Measurements from ENCODE around the gene HPD.
"Not testable (repeated sequence)": the region's sequence is repeated elsewhere in the genome, so short reads cannot be mapped to it uniquely, and the experiment has no call there.

The HPD gene

DNA sequence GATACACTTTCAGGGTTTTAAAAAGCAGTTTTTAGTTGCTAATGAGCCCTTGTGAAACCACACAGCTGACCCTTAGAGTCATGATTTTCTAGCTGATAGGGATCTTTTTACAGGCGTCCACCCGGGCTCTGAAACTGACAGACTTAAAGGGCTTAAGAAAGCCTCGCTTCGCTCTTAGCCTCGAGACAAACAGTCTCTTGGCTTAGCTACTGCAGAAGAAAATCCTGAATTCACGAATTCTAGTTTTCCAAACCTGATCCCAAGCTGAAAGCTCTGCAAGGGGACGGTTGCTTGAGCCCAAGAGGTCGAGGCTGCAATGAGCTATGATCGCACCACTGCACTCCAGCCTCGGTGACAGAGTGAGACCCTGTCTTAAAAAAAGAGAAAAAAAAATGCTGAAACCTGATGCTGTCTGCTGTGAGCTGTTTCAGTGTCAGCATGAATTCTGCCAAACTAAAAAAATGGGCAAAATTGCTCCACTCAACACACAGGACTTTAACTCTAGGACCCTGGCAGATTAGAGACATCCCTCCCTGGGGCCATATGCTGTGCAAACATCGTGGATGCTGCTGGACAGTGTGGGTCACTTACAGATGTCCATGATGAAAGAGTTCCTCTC lies 3.1 kb upstream of the HPD start:
- no peak for DNase-seq

DNA sequence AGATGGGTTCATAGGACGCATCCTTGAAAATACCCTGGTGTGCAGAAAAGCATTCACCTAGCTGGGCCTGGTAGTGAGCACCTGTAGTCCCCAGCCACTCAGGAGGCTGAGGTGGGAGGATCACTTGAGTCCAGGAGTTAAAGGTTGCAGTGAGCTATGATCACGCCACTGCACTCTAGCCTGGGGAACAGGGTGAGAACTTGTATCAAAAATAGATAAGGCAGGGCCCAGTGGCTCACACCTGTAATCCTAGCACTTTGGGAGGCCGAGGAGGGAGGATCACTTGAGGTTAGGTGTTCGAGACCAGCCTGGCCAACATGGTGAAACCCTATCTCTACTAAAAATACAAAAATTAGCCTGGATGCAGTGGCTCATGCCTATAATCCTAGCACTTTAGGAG lies 2.0 kb upstream of the HPD start:
- not testable (repeated sequence) for DNase-seq

DNA sequence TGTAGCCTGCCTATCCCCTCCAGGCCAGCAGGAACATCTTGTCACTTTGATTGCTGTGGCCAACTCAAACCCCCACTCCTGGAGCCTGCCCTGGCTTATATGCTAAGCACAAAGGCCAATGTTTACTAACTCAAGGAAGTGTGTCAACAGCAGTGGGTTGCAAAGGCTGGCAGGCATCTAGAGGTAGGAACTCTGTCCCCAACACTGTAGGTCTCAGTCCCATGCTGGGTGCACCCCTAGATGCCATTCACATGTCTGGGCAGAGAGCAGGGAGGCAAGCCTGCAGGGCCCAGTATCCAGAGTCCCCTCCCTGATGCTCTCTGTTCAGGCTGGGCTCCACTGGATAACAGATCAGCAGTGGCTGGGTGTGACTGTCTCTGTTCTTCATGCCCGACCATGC lies 1.6 kb upstream of the HPD start:
- no peak for DNase-seq

DNA sequence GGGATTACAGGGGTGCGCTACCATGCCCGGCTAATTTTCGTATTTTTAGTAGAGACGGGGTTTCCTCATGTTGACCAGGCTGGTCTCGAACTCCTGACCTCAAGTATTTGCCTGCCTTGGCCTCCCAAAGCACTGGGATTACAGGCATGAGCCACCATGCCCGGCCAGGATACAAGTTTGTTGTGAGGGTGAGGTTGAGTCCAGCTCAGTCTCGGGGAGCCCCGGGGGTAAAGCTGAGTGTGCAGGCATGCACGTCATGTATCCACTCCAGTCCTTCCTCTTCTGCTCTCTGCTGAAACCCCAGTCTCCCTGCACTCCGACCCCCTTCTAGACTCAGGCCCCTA lies 369 bp downstream of the HPD start:
- no peak for DNase-seq

DNA sequence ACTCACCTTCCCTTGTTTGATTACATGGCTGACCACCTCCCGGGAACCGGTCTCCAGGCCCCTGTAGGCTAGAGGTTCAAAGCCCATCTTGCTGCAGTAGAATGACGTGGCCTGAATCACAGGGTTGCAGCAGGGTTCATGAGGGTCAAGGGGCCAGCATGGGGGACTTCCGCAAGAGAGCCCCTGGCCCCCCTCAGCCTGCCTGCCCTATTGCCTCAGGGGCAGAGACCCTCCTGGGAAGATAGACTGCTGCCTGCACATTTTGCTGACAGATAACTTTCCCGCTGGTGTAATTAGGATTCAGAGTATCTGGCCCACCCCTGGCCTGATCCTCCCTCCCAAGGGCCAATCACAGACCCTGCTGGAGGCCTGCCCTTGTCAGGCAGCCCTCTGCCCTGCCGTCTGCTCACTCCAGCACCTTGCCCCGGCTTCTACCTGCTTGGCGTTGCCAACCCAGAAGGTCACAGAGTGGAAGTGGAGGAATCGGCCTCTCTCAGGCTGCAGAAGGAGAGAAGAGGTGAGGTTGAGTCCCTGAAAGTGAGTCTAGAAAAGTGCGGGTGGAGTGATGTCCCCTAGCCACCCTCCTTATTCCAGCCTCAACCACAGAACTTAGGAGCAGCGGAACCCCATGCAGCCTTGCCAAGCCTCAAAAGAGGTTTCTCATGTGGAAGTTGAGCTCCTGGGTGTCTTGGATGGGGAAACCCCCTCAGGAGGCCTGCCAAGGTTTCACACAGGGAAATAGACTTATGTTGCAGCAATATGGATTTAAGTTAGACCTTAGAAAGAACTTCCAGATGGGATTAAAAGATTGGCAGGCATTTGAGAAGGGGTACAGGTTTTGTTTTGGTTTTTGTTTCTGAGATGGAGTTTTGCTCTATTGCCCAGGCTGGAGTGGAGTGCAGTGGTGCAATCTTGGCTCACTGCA lies 1.1 kb downstream of the HPD start:
- peak in 3 of 4 experiments; percentile 24 to 34 (median 31) for DNase-seq

GRCh38 chr12:121852392-121852791 lies 6.3 kb downstream of the HPD start:
- DNase-seq, result not testable (repeated sequence)

DNA sequence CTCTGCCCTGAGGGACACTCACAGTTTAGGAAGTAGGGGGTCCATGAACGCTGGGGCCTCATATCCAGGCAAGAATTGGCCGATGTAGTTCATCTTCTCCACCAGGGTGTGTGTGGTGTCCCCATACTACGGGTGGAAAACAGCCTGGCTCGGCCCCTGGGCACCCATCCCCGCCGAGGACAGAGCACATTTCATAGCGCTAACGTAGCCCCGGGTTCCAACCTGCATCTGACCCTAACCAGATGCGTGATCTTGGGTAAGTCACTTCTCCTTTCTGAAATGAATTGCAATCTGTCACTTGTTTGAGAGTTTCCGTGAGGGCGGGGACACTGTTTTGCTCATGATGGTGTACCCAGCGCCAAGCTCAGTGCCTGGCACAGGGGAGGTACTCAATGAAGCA lies 9.0 kb downstream of the HPD start:
- DNase-seq, result peak; percentile 13 to 59 (median 46)

GRCh38 chr12:121849211-121849610 lies 9.4 kb downstream of the HPD start:
- DNase-seq, result no peak

- peak in 1 of 4 experiments; percentile 28 for DNase-seq
Observed at GRCh38 chr12:121845701-121846100, 13.0 kb downstream of the HPD start.

GRCh38 chr12:121843236-121843982 lies 15.2 kb downstream of the HPD start:
- DNase-seq, result no peak

- DNase-seq, result peak; percentile 4 to 38 (median 24)
Observed at GRCh38 chr12:121839993-121840761, 18.5 kb downstream of the HPD start.

- peak; percentile 100 for DNase-seq
Observed at GRCh38 chr12:121839106-121839992, 19.3 kb downstream of the HPD start.

DNA sequence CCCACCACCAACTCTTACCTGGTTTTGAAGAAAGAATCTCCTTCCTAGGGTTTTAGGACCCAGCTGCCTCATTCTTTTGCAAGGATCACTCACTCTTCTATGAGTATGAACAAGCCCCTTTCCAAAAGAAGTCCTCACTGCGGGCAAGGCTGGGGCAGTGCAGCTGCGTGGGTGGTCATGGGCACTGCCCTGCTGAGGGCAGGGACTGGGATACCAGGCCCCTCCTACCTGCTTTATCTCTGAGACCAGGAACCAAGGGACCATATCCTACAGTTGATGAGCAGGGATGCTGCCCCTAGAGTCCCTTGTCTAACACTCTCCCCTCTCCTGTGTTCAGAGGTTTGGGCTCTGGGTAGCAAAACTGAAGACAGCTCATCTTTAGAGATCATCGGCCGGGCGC lies 20.5 kb downstream of the HPD start:
- no peak for DNase-seq

- DNase-seq, result no peak
Observed at GRCh38 chr12:121837680-121838079, 21.0 kb downstream of the HPD start.

DNA sequence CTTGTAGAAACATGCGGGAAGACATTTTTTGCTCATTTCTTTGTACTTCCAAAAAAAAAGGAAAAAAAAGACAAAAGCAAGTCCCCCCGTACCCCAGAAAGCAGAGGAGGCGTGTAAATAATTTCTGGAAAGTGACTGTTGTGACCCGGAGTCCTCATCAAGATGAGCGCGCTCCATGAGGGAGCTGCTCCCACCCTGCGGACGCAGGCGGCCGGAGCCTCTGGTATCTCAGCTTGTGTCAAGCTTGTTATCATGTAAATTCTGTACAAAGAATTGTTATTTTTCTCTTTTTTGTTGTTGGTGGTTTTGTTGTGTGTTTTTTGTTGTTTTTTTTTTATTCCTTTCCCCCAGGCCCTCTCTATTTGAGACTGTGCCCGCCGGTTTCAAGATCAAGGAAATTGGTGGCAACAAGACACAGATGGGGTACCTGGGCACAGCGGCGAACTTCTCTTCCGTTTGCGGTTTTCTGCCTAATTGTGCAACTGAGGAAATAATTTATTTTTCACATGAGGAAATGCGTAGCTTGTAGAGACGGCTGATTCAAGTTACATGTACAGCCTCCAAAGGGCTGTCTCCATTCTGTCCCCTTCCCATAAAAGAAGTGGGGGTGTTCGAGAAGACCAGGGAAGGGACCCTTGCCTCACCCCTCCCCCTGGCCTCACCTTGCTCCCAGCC lies 27.0 kb downstream of the HPD start:
- no peak for DNase-seq

- no peak for DNase-seq
Observed at GRCh38 chr12:121830588-121831265, 27.9 kb downstream of the HPD start.

DNA sequence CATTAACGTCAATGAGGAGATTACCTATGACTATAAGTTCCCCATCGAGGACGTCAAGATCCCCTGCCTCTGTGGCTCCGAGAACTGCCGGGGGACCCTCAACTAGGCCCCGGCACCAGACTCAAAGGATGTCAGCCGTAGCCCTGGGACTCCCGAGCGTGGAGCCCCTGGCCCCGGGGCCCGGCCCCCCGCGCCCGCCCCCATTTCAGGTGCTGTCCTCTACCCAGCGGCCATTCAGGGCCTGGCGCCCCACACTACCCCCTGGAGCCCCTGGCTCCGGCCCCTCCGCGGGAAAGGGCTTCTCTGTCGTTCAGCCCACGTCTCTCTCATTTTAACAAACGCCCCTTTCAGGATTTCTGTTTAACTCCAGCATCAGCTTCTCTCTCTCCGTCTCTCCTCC lies 28.5 kb downstream of the HPD start:
- DNase-seq, result no peak

- DNase-seq, result no peak
Observed at GRCh38 chr12:121829250-121829918, 29.3 kb downstream of the HPD start.

- DNase-seq, result no peak
Observed at GRCh38 chr12:121828826-121829225, 29.8 kb downstream of the HPD start.

GRCh38 chr12:121828306-121828705 lies 30.4 kb downstream of the HPD start:
- DNase-seq, result no peak

Measured in suppressor macrophage (primary cell).